Parathyroid adenoma (tissue), 2 donors: ENCODE results near the gene ACOX3.

Experiments used
- H2AFZ ChIP-seq: fragments of 300-600 bp; sonication (generic); one replicate; pipeline ENCODE4 v1.7.0; 2017; ENCODE audit warnings: antibody characterized with exemption, mild to moderate bottlenecking
- H3K27ac ChIP-seq: fragments of 300-600 bp; sonication (generic); one replicate; pipeline ENCODE4 v1.7.0; 2017
- H3K27me3 ChIP-seq: fragments of 300-600 bp; sonication (generic); one replicate; pipeline ENCODE4 v1.7.0; 2017; ENCODE audit warnings: low read length; ENCODE audit not compliant: control insufficient read depth, insufficient read depth
- H3K36me3 ChIP-seq: fragments of 300-600 bp; sonication (generic); one replicate; pipeline ENCODE4 v1.7.0; 2017; ENCODE audit warnings: low read length; ENCODE audit not compliant: control insufficient read depth, insufficient read depth
- H3K4me1 ChIP-seq: fragments of 300-600 bp; sonication (generic); one replicate; pipeline ENCODE4 v1.7.0; 2017; ENCODE audit warnings: control low read depth
- H3K4me2 ChIP-seq: fragments of 300-600 bp; sonication (generic); one replicate; pipeline ENCODE4 v1.7.0; 2017; ENCODE audit warnings: low read length
- H3K4me3 ChIP-seq: fragments of 300-600 bp; sonication (generic); one replicate; pipeline ENCODE4 v1.7.0; 2017; ENCODE audit warnings: low read depth, low read length
- H3K79me2 ChIP-seq: fragments of 300-600 bp; sonication (generic); one replicate; pipeline ENCODE4 v1.7.0; 2017; ENCODE audit warnings: control low read depth
- H3K9ac ChIP-seq: fragments of 300-600 bp; sonication (generic); one replicate; pipeline ENCODE4 v1.7.0; 2017; ENCODE audit warnings: mild to moderate bottlenecking
- H3K9me3 ChIP-seq: fragments of 300-600 bp; sonication (generic); one replicate; pipeline ENCODE4 v1.7.0; 2017; ENCODE audit warnings: low read length; ENCODE audit not compliant: control insufficient read depth
- TF ChIP-seq, protein P1 (sequence below): fragments of 300-600 bp; sonication (generic); IDR thresholded peaks from one replicate; pipeline ENCODE4 v1.7.0; 2017; ENCODE audit warnings: antibody characterized with exemption, mild to moderate bottlenecking
- donor health status: primary hyperparathyroidism.

Gene ACOX3

GRCh38 chr4:8338351-8338961, 102.1 kb downstream of the ACOX3 start:
- Histone ChIP-seq H3K27me3 (no peaks in the 10 kb centered on the region), H3K36me3 (no peaks in the 10 kb centered on the region), H3K9ac (no peak overlapping the region), H2AFZ (no peak overlapping the region), H3K9me3 (no peaks in the 10 kb centered on the region), H3K79me2 (no peaks in the 10 kb centered on the region), H3K27ac (no peak overlapping the region), H3K4me3 (no peak overlapping the region), H3K4me2 (no peak overlapping the region), H3K4me1 (no peaks in the 10 kb centered on the region)
- TF ChIP-seq, protein P1, sequence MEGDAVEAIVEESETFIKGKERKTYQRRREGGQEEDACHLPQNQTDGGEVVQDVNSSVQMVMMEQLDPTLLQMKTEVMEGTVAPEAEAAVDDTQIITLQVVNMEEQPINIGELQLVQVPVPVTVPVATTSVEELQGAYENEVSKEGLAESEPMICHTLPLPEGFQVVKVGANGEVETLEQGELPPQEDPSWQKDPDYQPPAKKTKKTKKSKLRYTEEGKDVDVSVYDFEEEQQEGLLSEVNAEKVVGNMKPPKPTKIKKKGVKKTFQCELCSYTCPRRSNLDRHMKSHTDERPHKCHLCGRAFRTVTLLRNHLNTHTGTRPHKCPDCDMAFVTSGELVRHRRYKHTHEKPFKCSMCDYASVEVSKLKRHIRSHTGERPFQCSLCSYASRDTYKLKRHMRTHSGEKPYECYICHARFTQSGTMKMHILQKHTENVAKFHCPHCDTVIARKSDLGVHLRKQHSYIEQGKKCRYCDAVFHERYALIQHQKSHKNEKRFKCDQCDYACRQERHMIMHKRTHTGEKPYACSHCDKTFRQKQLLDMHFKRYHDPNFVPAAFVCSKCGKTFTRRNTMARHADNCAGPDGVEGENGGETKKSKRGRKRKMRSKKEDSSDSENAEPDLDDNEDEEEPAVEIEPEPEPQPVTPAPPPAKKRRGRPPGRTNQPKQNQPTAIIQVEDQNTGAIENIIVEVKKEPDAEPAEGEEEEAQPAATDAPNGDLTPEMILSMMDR, result no peak

DNA sequence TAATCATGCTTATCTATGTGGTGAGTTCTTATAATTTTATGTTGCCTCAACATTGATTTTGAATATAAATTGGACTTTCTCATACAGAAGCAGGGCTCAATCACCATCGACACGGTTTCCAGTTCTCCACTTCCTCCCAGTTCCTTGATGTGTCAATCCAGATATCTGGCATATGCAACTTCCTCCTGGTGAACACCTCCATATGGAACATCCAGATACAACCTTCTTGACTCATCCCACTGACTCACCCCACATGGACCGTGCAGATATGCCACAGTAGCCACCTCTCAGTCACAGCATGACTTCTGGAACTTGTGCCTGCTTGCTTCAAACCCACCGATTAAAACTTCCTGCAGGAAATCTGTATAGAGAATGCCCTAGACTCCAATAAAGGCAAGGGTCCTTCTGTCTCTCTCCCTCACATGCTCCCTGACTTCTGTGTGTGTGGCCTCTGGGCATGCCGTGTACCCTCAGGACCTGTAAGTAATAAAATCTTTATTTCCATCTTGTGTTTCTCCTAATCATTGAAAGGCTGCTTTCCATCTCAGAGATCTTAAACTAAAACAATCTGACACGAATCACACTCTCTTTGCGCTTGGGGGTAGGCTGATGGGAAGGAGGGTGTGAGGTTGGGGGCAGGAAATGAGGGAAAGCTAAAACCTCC, 104.0 kb downstream of the ACOX3 start:
- Histone ChIP-seq H2AFZ (no peak overlapping the region), H3K4me1 (no peaks in the 10 kb centered on the region), H3K9ac (no peak overlapping the region), H3K9me3 (no peaks in the 10 kb centered on the region), H3K79me2 (no peaks in the 10 kb centered on the region), H3K36me3 (no peaks in the 10 kb centered on the region), H3K4me2 (no peak overlapping the region), H3K27ac (no peak overlapping the region), H3K4me3 (no peak overlapping the region), H3K27me3 (no peaks in the 10 kb centered on the region)
- TF ChIP-seq, protein P1, result no peak

- TF ChIP-seq, protein P1, result no peak
- Histone ChIP-seq H3K9ac (no peak overlapping the region), H3K27ac (no peak overlapping the region), H2AFZ (no peak overlapping the region), H3K4me2 (no peak overlapping the region), H3K4me3 (no peak overlapping the region), H3K79me2 (no peaks in the 10 kb centered on the region), H3K36me3 (no peaks in the 10 kb centered on the region), H3K9me3 (no peaks in the 10 kb centered on the region), H3K4me1 (no peaks in the 10 kb centered on the region), H3K27me3 (no peaks in the 10 kb centered on the region)
Observed at GRCh38 chr4:8335848-8336247, 104.7 kb downstream of the ACOX3 start.

GRCh38 chr4:8334786-8335460, 105.6 kb downstream of the ACOX3 start:
- H3K4me1 ChIP-seq, result no peaks in the 10 kb centered on the region
- H3K27ac ChIP-seq, result no peak overlapping the region
- no peak overlapping the region for H3K9ac ChIP-seq
- H3K9me3 ChIP-seq, result no peaks in the 10 kb centered on the region
- TF ChIP-seq, protein P1, result no peak
- no peaks in the 10 kb centered on the region for H3K79me2 ChIP-seq
- no peak overlapping the region for H3K4me3 ChIP-seq
- no peaks in the 10 kb centered on the region for H3K27me3 ChIP-seq
- H3K4me2 ChIP-seq, result no peak overlapping the region
- H2AFZ ChIP-seq, result no peak overlapping the region
- H3K36me3 ChIP-seq, result no peaks in the 10 kb centered on the region
